Measurements from ENCODE around the gene TPST2.

DNA sequence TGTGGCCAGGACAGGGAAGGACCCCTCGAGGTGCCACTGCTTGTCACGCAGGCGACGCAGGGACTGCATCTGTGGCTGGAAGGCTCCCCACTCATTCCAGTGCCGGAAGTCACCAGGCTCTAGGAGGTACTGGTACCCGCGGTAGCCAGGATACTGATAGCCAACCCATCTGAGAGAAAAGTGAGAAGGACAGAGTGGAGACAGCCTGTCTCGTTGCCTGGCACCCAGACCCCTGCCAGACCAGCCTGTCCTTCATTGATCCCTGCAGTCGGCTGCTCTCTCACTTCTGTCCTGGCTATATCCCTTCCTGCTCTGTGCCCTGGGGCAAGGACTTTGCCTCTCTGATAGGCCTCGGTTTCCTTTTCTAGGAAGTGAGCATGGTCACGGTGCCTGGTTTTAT, 9.6 kb upstream of the TPST2 start:
- TF ChIP-seq, protein P1, sequence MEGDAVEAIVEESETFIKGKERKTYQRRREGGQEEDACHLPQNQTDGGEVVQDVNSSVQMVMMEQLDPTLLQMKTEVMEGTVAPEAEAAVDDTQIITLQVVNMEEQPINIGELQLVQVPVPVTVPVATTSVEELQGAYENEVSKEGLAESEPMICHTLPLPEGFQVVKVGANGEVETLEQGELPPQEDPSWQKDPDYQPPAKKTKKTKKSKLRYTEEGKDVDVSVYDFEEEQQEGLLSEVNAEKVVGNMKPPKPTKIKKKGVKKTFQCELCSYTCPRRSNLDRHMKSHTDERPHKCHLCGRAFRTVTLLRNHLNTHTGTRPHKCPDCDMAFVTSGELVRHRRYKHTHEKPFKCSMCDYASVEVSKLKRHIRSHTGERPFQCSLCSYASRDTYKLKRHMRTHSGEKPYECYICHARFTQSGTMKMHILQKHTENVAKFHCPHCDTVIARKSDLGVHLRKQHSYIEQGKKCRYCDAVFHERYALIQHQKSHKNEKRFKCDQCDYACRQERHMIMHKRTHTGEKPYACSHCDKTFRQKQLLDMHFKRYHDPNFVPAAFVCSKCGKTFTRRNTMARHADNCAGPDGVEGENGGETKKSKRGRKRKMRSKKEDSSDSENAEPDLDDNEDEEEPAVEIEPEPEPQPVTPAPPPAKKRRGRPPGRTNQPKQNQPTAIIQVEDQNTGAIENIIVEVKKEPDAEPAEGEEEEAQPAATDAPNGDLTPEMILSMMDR (IDR thresholded peaks at IDR 0.05; ENCODE audit: borderline replicate concordance, extremely low read depth, low read length, poor library complexity, severe bottlenecking) = no peak
- TF ChIP-seq EZH2 (IDR thresholded peaks at IDR 0.05; ENCODE audit: borderline replicate concordance, low read depth, low read length, severe bottlenecking) = no peak
